Keratinocyte (primary cell): ENCODE measurements around the gene STXBP1. TPM values are rescaled to one million over a fixed set of nuclear protein-coding genes. Genes with fewer than 3 reads are reported as not detected.

Experiments used
- DNase-seq: peaks from one replicate; pipeline ENCODE4 v3.0.0-alpha.2; 2011; ENCODE audit warnings: low read depth, missing footprints, low spot score
- FAIRE-seq: peaks from 2 replicates; lab custom pipeline; 2011; peaks lifted over from hg19 to GRCh38; lab: Jason Lieb, UNC
- H2AFZ ChIP-seq: 2 replicates; pipeline ENCODE4 v1.6.0; 2012; ENCODE audit warnings: low read length, control low read depth, inconsistent platforms; ENCODE audit not compliant: control insufficient read depth
- H3K27ac ChIP-seq: 2 replicates; pipeline ENCODE4 v1.5.1; 2011; ENCODE audit warnings: low read length; ENCODE audit not compliant: control insufficient read depth, insufficient read depth
- H3K27me3 ChIP-seq: 3 replicates; pipeline ENCODE4 v1.6.0; 2011; ENCODE audit warnings: low read length; ENCODE audit not compliant: control insufficient read depth, insufficient read depth; ENCODE audit errors: extremely low read depth
- H3K36me3 ChIP-seq, 2 experiments: 2 replicates in 1 of 2; 3 replicates in 1 of 2; pipeline ENCODE4 v1.5.1; 2011; ENCODE audit warnings: low read length in 2 of 2, mild to moderate bottlenecking in 1 of 2; ENCODE audit not compliant: control insufficient read depth in 2 of 2, insufficient read depth in 2 of 2; ENCODE audit errors: extremely low read depth in 1 of 2
- H3K4me1 ChIP-seq: 3 replicates; pipeline ENCODE4 v1.5.1; 2011; ENCODE audit warnings: low read length; ENCODE audit not compliant: control insufficient read depth, insufficient read depth; ENCODE audit errors: extremely low read depth
- H3K4me2 ChIP-seq: 3 replicates; pipeline ENCODE4 v1.6.0; 2011; ENCODE audit warnings: low read depth, low read length; ENCODE audit not compliant: control insufficient read depth, insufficient read depth; ENCODE audit errors: extremely low read depth
- H3K4me3 ChIP-seq, 3 experiments: fragments of 200-600 bp in 1 of 3; sonication (generic) in 1 of 3; 2 replicates in 2 of 3; 3 replicates in 1 of 3; pipeline ENCODE4 v1.5.1; 2011 to 2016; ENCODE audit warnings: low read length in 3 of 3, mild to moderate bottlenecking in 3 of 3, control low read depth in 2 of 3, inconsistent platforms in 1 of 3, low read depth in 1 of 3, mixed read lengths in 1 of 3, mixed run types in 1 of 3, moderate library complexity in 1 of 3; ENCODE audit not compliant: control insufficient read depth in 2 of 3, insufficient read depth in 2 of 3; ENCODE audit errors: extremely low read depth in 1 of 3
- H3K79me2 ChIP-seq: 2 replicates; pipeline ENCODE4 v1.6.0; 2012; ENCODE audit warnings: low read length; ENCODE audit not compliant: control insufficient read depth, insufficient read depth
- H3K9ac ChIP-seq: 3 replicates; pipeline ENCODE4 v1.6.0; 2011; ENCODE audit warnings: low read length; ENCODE audit not compliant: control insufficient read depth, insufficient read depth; ENCODE audit errors: extremely low read depth
- H3K9me1 ChIP-seq: 3 replicates; pipeline ENCODE4 v1.6.0; 2011; ENCODE audit warnings: low read length; ENCODE audit not compliant: control insufficient read depth, insufficient read depth; ENCODE audit errors: extremely low read depth
- H3K9me3 ChIP-seq: 2 replicates; pipeline ENCODE4 v1.5.1; 2012; ENCODE audit warnings: low read depth, low read length; ENCODE audit not compliant: control insufficient read depth
- H4K20me1 ChIP-seq: 3 replicates; pipeline ENCODE4 v1.6.0; 2011; ENCODE audit warnings: low read length; ENCODE audit not compliant: control insufficient read depth, insufficient read depth; ENCODE audit errors: extremely low read depth
- EZH2 ChIP-seq: IDR thresholded peaks from one replicate; pipeline ENCODE4 v1.6.1; 2012; ENCODE audit warnings: inconsistent platforms, mild to moderate bottlenecking, low read length, moderate library complexity
- dilution Hi-C: fragments of 300-500 bp; cut with MboI; formaldehyde crosslinking; loops from one replicate; pipeline ENCODE4 v1.7.0; 2020; ENCODE audit warnings: low sequenced_read_pairs; ENCODE audit not compliant: extremely low pct_ligation_motif_present
- polyA plus RNA-seq, 5 experiments: library from polyadenylated mRNA; depleted of rRNA in 3 of 5; stranded (reverse) in 3 of 5; stranded (forward) in 1 of 5; unstranded in 1 of 5; fragments of >200 nt; gene quantifications; 1 replicate in 1 of 5; 2 replicates in 3 of 5; 3 replicates in 1 of 5; pipeline versions ENCODE4 v1.2.1 to v1.2.3, GENCODE V29; 2011 to 2012; ENCODE audit warnings: missing spikeins in 2 of 5, low read depth in 1 of 5, low replicate concordance in 1 of 5
- TF ChIP-seq, protein P1 (sequence below), 3 experiments: IDR thresholded peaks in 1 of 3; conservative IDR thresholded peaks in 1 of 3; optimal IDR thresholded peaks in 1 of 3; 2 replicates in 2 of 3; 3 replicates in 1 of 3; pipeline versions ENCODE3 to v1.5.1; 2011; ENCODE audit warnings: low read length in 3 of 3, mild to moderate bottlenecking in 3 of 3, moderate library complexity in 2 of 3, control low read depth in 1 of 3, inconsistent platforms in 1 of 3; ENCODE audit not compliant: insufficient read depth in 2 of 3; ENCODE audit errors: extremely low read depth in 1 of 3

Gene STXBP1
- polyA plus RNA-seq, 1 donor (not counting 4 experiments of a cell fraction or from before 2014, with no cell fraction given): 17.1 TPM

DNA sequence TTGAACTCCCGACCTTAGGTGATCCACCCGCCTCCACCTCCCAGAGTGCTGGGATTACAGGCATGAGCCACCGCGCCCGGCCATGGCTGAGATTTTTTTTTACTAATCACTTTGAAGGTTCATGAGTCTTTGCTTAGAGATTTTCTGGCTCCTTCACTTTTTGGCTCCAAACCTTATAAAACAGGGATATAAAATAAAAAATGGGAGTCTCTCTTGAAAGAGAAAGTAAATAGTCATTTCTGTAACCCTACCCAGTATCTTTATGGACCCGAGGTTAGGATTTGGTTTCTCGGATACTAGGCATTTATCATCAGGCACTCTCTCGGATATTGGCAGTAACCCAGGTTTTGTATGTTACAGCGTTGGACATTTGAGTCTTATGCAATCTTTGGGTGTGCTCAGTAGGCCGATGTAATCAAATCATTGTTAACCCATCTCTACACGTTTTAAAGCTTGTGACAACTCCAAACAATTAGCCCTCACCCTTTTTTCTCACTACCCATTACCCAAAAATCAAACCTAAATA, 25.3 kb downstream of the STXBP1 start:
- no peaks in the 10 kb centered on the region for H3K36me3 ChIP-seq
- no peak overlapping the region for H3K27ac ChIP-seq
- no peaks in the 10 kb centered on the region for H3K27me3 ChIP-seq
- no peak for DNase-seq
- H3K4me3 ChIP-seq: no peak overlapping the region
- no peak overlapping the region for H3K9ac ChIP-seq
- no peaks in the 10 kb centered on the region for H4K20me1 ChIP-seq
- no peak for FAIRE-seq
- H3K4me1 ChIP-seq: peaks cover 18% of the 10 kb centered on the region
- TF ChIP-seq, protein P1, sequence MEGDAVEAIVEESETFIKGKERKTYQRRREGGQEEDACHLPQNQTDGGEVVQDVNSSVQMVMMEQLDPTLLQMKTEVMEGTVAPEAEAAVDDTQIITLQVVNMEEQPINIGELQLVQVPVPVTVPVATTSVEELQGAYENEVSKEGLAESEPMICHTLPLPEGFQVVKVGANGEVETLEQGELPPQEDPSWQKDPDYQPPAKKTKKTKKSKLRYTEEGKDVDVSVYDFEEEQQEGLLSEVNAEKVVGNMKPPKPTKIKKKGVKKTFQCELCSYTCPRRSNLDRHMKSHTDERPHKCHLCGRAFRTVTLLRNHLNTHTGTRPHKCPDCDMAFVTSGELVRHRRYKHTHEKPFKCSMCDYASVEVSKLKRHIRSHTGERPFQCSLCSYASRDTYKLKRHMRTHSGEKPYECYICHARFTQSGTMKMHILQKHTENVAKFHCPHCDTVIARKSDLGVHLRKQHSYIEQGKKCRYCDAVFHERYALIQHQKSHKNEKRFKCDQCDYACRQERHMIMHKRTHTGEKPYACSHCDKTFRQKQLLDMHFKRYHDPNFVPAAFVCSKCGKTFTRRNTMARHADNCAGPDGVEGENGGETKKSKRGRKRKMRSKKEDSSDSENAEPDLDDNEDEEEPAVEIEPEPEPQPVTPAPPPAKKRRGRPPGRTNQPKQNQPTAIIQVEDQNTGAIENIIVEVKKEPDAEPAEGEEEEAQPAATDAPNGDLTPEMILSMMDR (optimal IDR thresholded peaks at IDR 0.05 in 1 of 3, IDR thresholded peaks at IDR 0.05 in 1 of 3, conservative IDR thresholded peaks at IDR 0.05 in 1 of 3; ENCODE audit: extremely low read depth in 1 of 3, insufficient read depth in 2 of 3, low read length in 3 of 3): no peak
- TF ChIP-seq EZH2: no peak
- no peak overlapping the region for H2AFZ ChIP-seq
- no peaks in the 10 kb centered on the region for H3K9me3 ChIP-seq
- H3K79me2 ChIP-seq: peaks cover 9% of the 10 kb centered on the region
- no peaks in the 10 kb centered on the region for H3K9me1 ChIP-seq
- peak overlapping the region; percentile 25 for H3K4me2 ChIP-seq
- dilution Hi-C loops: no loop called here

DNA sequence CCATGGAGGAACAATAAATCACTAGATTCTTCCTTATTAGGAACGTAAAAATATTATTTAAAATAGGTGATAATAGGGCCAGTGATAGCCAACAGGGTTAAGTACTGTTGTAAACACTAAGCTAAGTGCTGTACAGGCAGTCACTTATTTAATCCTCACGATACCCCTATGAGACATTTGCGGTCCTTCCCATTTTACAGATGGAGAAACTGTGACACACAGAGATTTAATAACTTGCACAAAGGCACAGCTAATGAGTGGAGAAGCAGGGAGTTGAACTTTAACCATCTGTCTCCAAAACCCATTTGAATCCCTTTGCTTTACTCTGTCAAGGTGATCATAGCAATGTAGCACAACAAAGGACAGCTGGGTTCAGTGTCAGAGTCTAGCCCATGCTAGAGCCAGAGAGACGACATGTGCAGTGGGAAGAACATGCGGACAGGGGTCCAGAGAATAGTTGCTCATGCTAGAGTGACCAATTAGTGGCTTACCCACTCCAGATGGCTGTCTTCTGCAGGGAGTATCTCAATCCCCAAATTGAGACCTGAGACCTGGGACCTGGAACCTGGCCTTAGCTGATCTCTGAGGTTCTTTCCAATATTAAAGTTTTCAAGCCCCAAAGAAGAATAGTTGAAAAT, 28.9 kb downstream of the STXBP1 start:
- no peaks in the 10 kb centered on the region for H4K20me1 ChIP-seq
- DNase-seq: no peak
- H3K79me2 ChIP-seq: peaks cover 9% of the 10 kb centered on the region
- no peak overlapping the region for H3K27ac ChIP-seq
- no peaks in the 10 kb centered on the region for H3K36me3 ChIP-seq
- no peaks in the 10 kb centered on the region for H3K27me3 ChIP-seq
- H3K4me1 ChIP-seq: peaks cover 4% of the 10 kb centered on the region
- TF ChIP-seq, protein P1 (optimal IDR thresholded peaks at IDR 0.05 in 1 of 3, IDR thresholded peaks at IDR 0.05 in 1 of 3, conservative IDR thresholded peaks at IDR 0.05 in 1 of 3; ENCODE audit: extremely low read depth in 1 of 3, insufficient read depth in 2 of 3, low read length in 3 of 3): no peak
- TF ChIP-seq EZH2: no peak
- H3K9me3 ChIP-seq: no peaks in the 10 kb centered on the region
- H3K9ac ChIP-seq: no peak overlapping the region
- no peak overlapping the region for H3K4me2 ChIP-seq
- dilution Hi-C loops: no loop called here
- H2AFZ ChIP-seq: no peak overlapping the region
- peaks cover 3% of the 10 kb centered on the region for H3K9me1 ChIP-seq
- FAIRE-seq: no peak
- no peak overlapping the region for H3K4me3 ChIP-seq
